Naive thymus-derived CD8-positive, alpha-beta T cell (primary cell): Measurements from ENCODE around the gene GCH1. TPM values are rescaled to one million over a fixed set of nuclear protein-coding genes. Genes with fewer than 3 reads are reported as not detected.
"Not testable (repeated sequence)": the region's sequence is repeated elsewhere in the genome, so short reads cannot be mapped to it uniquely, and the experiment has no call there.

Source experiments
- ATAC-seq, 2 donors: fragments of 150-1000 bp; cut with Tn5 transposase in 1 of 2; sonication (Bioruptor Pico), chemical (Tn5 transposase) in 1 of 2; 1 replicate in 1 of 2; 2 replicates in 1 of 2; pipeline ENCODE4 v1.10.0; 2021; ENCODE audit warnings: mild to moderate bottlenecking in 2 of 2, moderate library complexity in 2 of 2
- POLR2A ChIA-PET: fragments of 350-600 bp; sonication (Branson Sonifier 250); formaldehyde crosslinking; loops from one replicate; lab custom pipeline; 2021; ENCODE audit warnings: antibody characterized with exemption; lab: Charles Lee
- DNase-seq, 10 donors: peaks; one replicate each; pipeline versions ENCODE4 v3.0.0 to v3.0.0-alpha.2; 2020 to 2022
- H3K27ac Mint-ChIP-seq, 10 donors: one replicate each; pipeline ENCODE4 v1.8.0; 2020 to 2022; ENCODE audit warnings: mild to moderate bottlenecking in 10 of 10, mixed read lengths in 10 of 10, moderate library complexity in 4 of 10, inconsistent platforms in 1 of 10
- H3K27me3 Mint-ChIP-seq, 5 donors: one replicate each; pipeline ENCODE4 v1.8.0; 2021 to 2022; ENCODE audit warnings: mixed read lengths in 5 of 5
- H3K36me3 Mint-ChIP-seq, 3 donors: one replicate each; pipeline ENCODE4 v1.8.0; 2020 to 2022; ENCODE audit warnings: mixed read lengths in 3 of 3, mild to moderate bottlenecking in 2 of 3, inconsistent platforms in 1 of 3
- H3K4me1 Mint-ChIP-seq, 4 donors: one replicate each; pipeline ENCODE4 v1.8.0; 2021 to 2022; ENCODE audit warnings: mixed read lengths in 4 of 4
- H3K4me3 Mint-ChIP-seq, 10 donors: one replicate each; pipeline ENCODE4 v1.8.0; 2020 to 2022; ENCODE audit warnings: mild to moderate bottlenecking in 10 of 10, mixed read lengths in 10 of 10, moderate library complexity in 6 of 10, inconsistent platforms in 1 of 10
- H3K9me3 Mint-ChIP-seq, 9 donors: one replicate each; pipeline ENCODE4 v1.8.0; 2020 to 2022; ENCODE audit warnings: mixed read lengths in 9 of 9, mild to moderate bottlenecking in 3 of 9, inconsistent platforms in 1 of 9, moderate library complexity in 1 of 9
- polyA plus RNA-seq, 3 donors: library from polyadenylated mRNA; unstranded; fragments of 300-500 nt; fragmentation: Illumina TruSeq; gene quantifications; one replicate each; pipeline ENCODE4 v1.2.3, GENCODE V29; 2021
- total RNA-seq, 8 experiments: library from RNA in 2 of 8; stranded (reverse) in 2 of 8; gene quantifications; one replicate each; pipeline ENCODE4 v1.2.3 and lab custom pipeline; 2021 to 2026

GCH1 gene
- total and polyA plus RNA-seq, 5 experiments from 2014 or later: 22.3 to 29.4 (median 24.3) TPM

DNA sequence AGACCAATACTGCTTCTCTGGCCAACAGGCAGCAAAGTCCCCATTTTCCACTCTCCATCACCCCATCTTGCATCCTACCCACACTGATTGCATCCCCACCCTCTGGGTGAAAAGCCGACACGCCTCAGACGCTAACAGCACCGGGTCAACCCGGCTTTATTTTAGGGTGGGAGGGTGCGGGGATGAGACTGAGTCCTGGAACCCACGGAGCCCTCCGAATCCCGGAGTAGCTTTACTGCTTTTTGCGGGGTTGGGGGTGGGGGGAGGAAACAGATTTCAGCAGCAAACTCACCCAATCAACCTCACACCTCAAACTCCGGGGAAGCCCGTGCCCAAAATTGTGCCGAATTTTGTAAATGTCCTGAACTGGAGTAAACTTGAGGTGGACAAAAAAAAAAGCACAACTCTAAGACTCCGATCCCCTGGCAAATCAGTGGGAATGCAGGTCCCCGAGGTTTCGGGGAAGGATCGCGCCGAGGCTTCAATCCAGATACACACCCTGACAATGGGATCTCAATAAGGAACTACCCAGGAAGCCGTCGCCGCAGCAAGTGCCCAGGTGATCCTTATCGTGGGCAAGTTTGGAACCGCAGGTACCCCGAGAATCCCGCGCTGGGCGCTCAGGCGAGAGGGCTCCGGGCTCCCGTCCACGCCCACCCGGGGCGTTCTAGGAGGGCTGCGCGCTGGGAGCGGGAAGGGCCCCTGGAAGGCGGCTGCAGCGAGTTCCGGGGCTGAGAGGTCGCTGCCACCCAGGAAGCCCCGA, 1.1 kb downstream of the GCH1 start:
- Mint-ChIP-seq H3K27ac (peak overlapping the region; percentile 34 to 94 (median 88)), H3K36me3 (peaks cover 0 to 2% (median 0%) of the 10 kb centered on the region in 3 donors), H3K9me3 (no peaks in the 10 kb centered on the region), H3K4me1 (peaks cover 10 to 33% (median 23%) of the 10 kb centered on the region in 4 donors), H3K4me3 (peak overlapping the region; percentile 81 to 93 (median 88)), H3K27me3 (no peaks in the 10 kb centered on the region)
- POLR2A ChIA-PET: interaction anchor here (0.6 to 3.3 kb wide), 10 partner anchors 13 to 1217 kb away, joined by 3 to 18 read pairs (median 3); partner anchors contain the start of gene PELI2
- ATAC-seq (no peak), DNase-seq (peak in 3 of 10 donors; percentile 4 to 13 (median 9))

DNA sequence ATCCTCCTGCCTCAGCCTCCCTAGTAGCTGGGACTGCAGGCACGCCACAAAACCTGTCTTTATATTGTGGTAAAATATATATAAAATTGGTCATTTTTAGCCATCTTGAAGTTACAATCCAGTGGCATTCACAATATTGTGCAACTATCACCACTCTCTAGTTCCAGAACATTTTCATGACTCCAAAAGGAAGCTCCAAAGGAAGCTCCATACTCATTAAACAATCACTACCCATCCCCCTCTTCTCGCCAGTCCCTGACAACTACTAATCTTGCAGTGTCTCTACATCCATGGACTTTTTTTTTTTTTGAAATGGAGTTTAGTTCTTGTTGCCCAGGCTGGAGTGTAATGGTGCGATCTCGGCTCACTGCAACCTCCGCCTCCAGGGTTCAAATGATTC, 3.1 kb downstream of the GCH1 start:
- H3K4me1 Mint-ChIP-seq: peaks cover 15 to 44% (median 32%) of the 10 kb centered on the region in 4 donors
- POLR2A ChIA-PET: interaction anchor here (2.1 kb wide), 1 partner anchor 18 kb away, joined by 6 read pairs; no protein-coding TSS in a partner anchor
- no peak for DNase-seq
- H3K9me3 Mint-ChIP-seq: no peaks in the 10 kb centered on the region
- H3K27me3 Mint-ChIP-seq: no peaks in the 10 kb centered on the region
- H3K36me3 Mint-ChIP-seq: peaks cover 0 to 4% (median 0%) of the 10 kb centered on the region in 3 donors
- peak overlapping the region in 4 of 10 donors; percentile 9 to 63 (median 28) for H3K4me3 Mint-ChIP-seq
- ATAC-seq: no peak
- peak overlapping the region in 4 of 10 donors; percentile 40 to 72 (median 50) for H3K27ac Mint-ChIP-seq

DNA sequence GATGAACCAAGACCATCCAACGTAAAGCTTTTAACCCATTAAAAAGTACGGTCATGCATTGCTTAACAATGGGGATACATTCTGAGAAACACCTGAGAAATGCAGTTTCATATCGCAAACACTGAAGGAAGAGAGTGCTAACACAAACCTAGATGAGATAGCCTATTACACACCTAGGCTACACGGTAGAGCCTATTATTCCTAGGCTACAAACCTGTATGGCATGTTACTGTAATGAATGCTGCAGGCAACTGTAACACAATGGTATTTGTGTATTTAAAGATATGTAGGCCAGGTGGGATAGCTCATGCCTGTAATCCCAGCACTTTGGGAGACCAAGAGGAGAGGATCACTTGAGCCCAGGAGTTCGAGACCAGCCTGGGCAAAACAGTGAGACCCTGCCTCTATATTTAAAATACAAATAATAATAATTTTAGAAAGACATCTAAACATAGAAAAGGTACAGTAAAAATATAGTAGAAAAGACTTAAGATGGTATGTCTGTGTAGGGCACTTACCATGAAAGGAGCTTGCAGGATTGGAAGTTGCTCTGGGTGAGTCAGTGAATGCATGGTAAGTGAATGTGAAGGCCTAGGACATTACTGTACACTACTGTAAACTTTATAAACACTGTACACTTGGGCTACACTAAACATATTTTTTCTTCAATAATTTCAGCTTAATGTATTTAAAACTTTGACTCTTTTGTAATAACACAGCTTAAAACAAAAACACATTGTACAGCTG, 4.6 kb downstream of the GCH1 start:
- not testable (repeated sequence) for H3K36me3 Mint-ChIP-seq, ATAC-seq, DNase-seq, H3K4me3 Mint-ChIP-seq, H3K9me3 Mint-ChIP-seq, H3K27me3 Mint-ChIP-seq
- peak overlapping the region in 4 of 10 donors; percentile 11 to 45 (median 24) for H3K27ac Mint-ChIP-seq
- POLR2A ChIA-PET: interaction anchor here (2.1 kb wide), 1 partner anchor 16 kb away, joined by 6 read pairs; no protein-coding TSS in a partner anchor
- H3K4me1 Mint-ChIP-seq: peaks cover 17 to 49% (median 41%) of the 10 kb centered on the region in 4 donors

DNA sequence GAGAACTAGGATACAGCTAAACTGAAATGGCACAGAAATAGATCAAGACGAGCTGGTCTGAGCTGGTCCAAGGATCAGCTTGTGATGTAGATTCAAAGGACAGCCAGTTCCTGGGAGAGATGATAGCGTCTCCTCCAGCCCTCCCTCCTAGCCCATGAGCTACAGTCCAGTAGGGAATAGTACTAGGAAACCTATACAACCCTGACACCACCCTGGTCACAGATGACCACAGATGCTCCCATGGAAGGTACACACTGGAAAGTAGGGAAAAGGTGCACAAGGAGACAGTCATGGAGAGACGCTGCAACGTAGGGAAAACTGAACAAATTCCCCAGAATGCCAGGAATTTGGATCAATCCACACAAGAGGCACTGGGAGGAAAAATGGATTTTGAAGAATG, 6.9 kb downstream of the GCH1 start:
- H3K4me3 Mint-ChIP-seq: no peak overlapping the region
- no peaks in the 10 kb centered on the region for H3K27me3 Mint-ChIP-seq
- no peaks in the 10 kb centered on the region for H3K9me3 Mint-ChIP-seq
- DNase-seq (no peak), ATAC-seq (no peak)
- H3K36me3 Mint-ChIP-seq: peaks cover 0 to 4% (median 0%) of the 10 kb centered on the region in 3 donors
- peaks cover 18 to 55% (median 41%) of the 10 kb centered on the region in 4 donors for H3K4me1 Mint-ChIP-seq
- H3K27ac Mint-ChIP-seq: peak overlapping the region in 3 of 10 donors; percentile 20 to 75 (median 37)
- POLR2A ChIA-PET: no interaction called here

DNA sequence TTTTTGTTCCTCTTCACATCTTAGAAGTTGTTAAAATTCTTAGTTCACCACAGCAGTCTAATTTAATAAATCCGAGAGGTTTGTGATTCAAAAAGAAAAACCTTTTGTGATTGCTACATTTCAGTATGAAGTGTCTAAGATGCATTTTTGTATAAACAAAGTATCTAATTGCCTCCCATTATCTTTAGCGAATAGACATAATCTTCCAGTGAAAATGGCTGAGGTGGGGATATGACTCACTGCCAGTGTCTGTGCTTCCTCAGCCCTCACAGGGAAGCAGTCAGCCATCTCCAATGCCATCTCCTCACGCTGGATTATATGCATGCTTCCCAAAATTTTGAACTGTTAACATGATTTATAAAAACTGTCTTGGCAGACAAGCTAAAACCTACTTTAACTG, 7.6 kb downstream of the GCH1 start:
- POLR2A ChIA-PET: no interaction called here
- Mint-ChIP-seq H3K27me3 (no peaks in the 10 kb centered on the region), H3K27ac (peak overlapping the region in 3 of 10 donors; percentile 37 to 70 (median 39)), H3K9me3 (no peaks in the 10 kb centered on the region), H3K4me3 (no peak overlapping the region), H3K36me3 (peaks cover 0 to 4% (median 0%) of the 10 kb centered on the region in 3 donors), H3K4me1 (peaks cover 16 to 54% (median 37%) of the 10 kb centered on the region in 4 donors)
- DNase-seq: no peak
- no peak for ATAC-seq

DNA sequence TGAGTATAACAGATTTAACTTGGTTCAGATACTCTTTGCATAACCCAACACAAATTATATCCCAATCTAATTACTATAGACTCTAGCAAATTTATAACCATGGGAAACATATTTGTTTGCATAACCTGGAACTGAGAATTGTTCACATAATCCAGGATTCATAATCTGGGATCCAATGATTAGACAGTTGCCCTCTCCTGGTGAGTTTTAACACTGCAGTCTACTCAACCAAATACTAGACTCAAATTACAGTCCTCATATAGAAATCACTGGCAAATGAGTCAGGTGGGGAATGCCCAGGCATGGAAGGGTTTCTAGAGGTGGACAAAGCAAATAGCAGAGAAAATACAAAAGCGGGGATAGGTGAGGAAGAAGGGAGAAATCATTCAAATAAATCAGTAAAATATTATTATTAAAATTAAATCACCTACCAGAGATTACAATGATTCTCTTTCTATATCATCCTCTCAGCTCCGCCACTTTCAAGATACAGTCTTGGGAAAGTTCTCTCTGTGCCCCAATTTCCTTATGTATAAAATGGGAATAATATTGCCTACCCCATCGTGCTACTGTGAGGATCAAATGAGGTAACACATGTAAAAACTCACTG, 9.4 kb downstream of the GCH1 start:
- ATAC-seq: peak; percentile 68 to 73
- Mint-ChIP-seq H3K27ac (peak overlapping the region in 1 of 10 donors; percentile 45), H3K36me3 (peaks cover 0 to 3% (median 0%) of the 10 kb centered on the region in 3 donors), H3K4me3 (no peak overlapping the region), H3K9me3 (no peaks in the 10 kb centered on the region), H3K4me1 (peaks cover 22 to 56% (median 45%) of the 10 kb centered on the region in 4 donors), H3K27me3 (no peaks in the 10 kb centered on the region)
- POLR2A ChIA-PET: interaction anchor here (0.7 to 1.5 kb wide), 2 partner anchors 10 to 11 kb away, joined by 3 to 6 read pairs; partner anchors contain the start of gene GCH1
- peak in 5 of 10 donors; percentile 5 to 39 (median 28) for DNase-seq

DNA sequence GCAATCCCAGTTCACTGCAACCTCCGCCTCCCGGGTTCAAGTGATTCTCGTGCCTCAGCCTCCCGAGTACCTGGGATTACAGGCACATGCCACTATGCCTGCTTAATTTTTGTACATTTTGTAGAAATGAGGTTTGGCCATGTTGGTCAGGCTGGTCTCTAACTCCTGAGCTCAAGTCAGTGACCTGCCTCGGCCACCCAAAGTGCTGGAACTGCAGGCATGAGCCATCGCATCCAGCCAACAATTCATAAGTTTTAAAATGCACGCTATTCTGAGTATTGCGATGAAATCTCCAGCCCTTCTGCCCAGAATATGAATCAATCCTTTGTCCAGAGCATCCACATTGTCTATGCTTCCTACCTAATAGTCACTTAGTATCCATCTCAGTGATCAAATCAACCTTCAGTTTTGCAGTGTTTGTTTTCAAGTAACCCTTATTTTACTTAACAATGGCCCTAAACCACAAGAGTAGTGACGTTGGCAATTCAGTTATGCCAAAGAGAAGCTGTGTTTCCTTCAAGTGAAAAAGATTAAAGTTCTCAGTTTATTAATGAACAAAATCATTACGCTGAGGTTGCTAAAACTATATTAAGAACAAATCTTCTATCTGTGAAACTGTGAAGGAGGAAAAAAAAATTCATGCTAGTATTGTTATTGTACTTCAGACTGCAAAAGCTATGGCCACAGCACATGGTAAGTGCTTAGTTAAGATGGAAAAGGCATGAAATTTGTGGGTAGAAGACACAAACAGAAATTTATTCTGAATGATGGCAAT, 11.0 kb downstream of the GCH1 start:
- H3K9me3 Mint-ChIP-seq: no peaks in the 10 kb centered on the region
- ATAC-seq: no peak
- POLR2A ChIA-PET: interaction anchor here (1.1 kb wide), 1 partner anchor 21 kb away, joined by 5 read pairs; no protein-coding TSS in a partner anchor
- peaks cover 0 to 3% (median 0%) of the 10 kb centered on the region in 3 donors for H3K36me3 Mint-ChIP-seq
- DNase-seq: no peak
- H3K27me3 Mint-ChIP-seq: no peaks in the 10 kb centered on the region
- H3K27ac Mint-ChIP-seq: no peak overlapping the region
- no peak overlapping the region for H3K4me3 Mint-ChIP-seq
- peaks cover 19 to 64% (median 49%) of the 10 kb centered on the region in 4 donors for H3K4me1 Mint-ChIP-seq

DNA sequence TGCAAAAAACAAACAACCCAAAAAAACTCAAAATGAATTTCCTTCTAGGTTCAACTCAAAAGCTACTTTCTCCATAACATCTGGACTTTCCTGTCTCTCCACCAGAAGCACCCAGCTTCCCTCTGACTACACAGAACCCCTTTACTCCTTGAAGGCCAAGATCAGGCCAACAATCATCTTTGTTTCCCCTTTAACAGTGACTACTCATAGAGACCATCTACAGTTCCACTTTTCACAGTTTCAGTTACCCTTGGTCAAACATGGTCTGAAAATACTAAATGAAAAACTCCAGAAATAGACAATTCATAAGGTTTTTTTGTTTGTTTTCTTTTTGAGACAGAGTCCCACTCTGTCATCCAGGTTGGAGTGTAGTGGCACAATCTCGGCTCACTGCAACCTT, 11.8 kb downstream of the GCH1 start:
- H3K36me3 Mint-ChIP-seq: peaks cover 0 to 3% (median 0%) of the 10 kb centered on the region in 3 donors
- ATAC-seq (no peak), DNase-seq (no peak)
- no peak overlapping the region for H3K4me3 Mint-ChIP-seq
- H3K9me3 Mint-ChIP-seq: no peaks in the 10 kb centered on the region
- peak overlapping the region in 6 of 10 donors; percentile 14 to 64 (median 24) for H3K27ac Mint-ChIP-seq
- no peaks in the 10 kb centered on the region for H3K27me3 Mint-ChIP-seq
- POLR2A ChIA-PET: no interaction called here
- H3K4me1 Mint-ChIP-seq: peaks cover 21 to 66% (median 50%) of the 10 kb centered on the region in 4 donors

DNA sequence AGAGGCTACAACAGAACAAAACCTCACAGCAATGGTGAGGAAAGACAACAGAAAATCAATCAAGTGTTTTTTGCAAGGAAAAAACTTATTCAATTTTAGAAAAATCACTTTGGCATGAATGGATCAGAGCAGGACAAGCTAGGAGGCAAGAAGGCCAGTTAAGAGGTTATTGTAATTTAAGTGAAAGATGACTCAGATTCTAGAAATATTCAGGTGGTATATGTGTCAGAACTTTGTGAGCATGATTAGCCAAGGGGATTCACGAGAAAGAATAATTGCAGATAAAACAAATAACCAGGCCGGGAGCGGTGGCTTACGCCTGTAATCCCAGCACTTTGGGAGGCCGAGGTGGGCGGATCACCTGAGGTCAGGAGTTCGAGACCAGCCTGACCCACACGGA, 12.7 kb downstream of the GCH1 start:
- Mint-ChIP-seq H3K36me3 (no peaks in the 10 kb centered on the region), H3K4me1 (peaks cover 16 to 64% (median 47%) of the 10 kb centered on the region in 4 donors), H3K27me3 (no peaks in the 10 kb centered on the region), H3K9me3 (no peaks in the 10 kb centered on the region), H3K27ac (peak overlapping the region in 2 of 10 donors; percentile 13 to 48), H3K4me3 (no peak overlapping the region)
- no peak for DNase-seq
- POLR2A ChIA-PET: no interaction called here
- no peak for ATAC-seq

DNA sequence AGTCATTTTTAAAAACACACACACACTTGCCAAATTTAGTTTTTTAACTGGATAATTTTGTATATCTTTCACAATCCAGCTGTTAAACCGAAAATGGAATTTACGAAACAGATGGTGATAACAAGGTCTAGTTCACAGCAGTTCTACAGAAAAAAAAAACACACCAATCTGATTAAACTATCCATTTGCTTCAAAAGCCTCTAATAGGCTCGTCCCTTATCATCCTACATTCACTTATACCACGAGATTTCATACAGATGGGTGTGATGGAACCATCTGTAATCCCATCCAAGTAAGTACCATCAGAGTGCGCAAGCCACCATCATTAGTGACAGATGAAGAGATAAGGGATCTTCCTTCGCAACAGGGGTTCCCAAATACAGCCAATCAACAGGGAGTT, 20.1 kb downstream of the GCH1 start:
- peaks cover 0 to 2% (median 0%) of the 10 kb centered on the region in 3 donors for H3K36me3 Mint-ChIP-seq
- POLR2A ChIA-PET: interaction anchor here (0.5 to 2.2 kb wide), 5 partner anchors 10 to 20 kb away, joined by 3 to 18 read pairs (median 6); partner anchors contain the start of gene GCH1
- no peak for DNase-seq

DNA sequence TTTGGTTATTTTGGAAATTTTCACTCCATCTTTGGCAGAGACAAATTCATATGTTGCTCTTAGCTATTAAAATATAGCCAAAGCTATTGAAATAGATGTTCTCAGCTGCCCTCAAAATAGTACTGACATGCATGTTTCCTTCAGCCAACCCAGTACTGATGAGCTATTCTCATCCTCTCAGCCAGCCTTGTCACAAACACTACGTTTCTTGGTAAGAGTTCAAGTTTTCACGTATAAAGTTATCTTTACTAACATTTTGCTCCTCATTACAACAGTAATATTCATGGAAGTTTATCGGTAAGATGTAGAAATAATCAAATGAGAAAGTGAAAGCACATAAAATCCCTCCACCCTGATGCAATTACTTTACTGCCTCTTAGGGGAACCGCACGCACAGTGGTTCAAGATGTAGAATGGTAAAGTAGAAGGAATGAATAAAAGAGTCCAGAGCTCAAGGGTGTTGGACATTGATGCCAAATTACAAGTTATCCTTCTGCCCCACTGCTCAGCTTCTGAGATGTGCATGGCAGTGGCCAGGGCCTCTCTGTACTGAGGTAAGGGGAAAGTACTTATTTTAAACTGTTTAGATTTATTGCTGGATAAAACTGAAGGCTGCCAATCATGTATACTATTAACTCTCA, 20.7 kb downstream of the GCH1 start:
- peak overlapping the region; percentile 90 to 99 (median 96) for H3K27ac Mint-ChIP-seq
- no peaks in the 10 kb centered on the region for H3K27me3 Mint-ChIP-seq
- peaks cover 10 to 56% (median 49%) of the 10 kb centered on the region in 4 donors for H3K4me1 Mint-ChIP-seq

More for the DNA sequence above, 20.1 kb downstream of the GCH1 start:
- ATAC-seq: no peak
- peaks cover 10 to 57% (median 48%) of the 10 kb centered on the region in 4 donors for H3K4me1 Mint-ChIP-seq
- peak overlapping the region in 6 of 10 donors; percentile 1 to 96 (median 92) for H3K4me3 Mint-ChIP-seq
- H3K27me3 Mint-ChIP-seq: no peaks in the 10 kb centered on the region
- peak overlapping the region; percentile 90 to 99 (median 96) for H3K27ac Mint-ChIP-seq
- H3K9me3 Mint-ChIP-seq: no peaks in the 10 kb centered on the region

More for the DNA sequence above, 20.7 kb downstream of the GCH1 start:
- Mint-ChIP-seq H3K9me3 (no peaks in the 10 kb centered on the region), H3K4me3 (peak overlapping the region; percentile 82 to 96 (median 92)), H3K36me3 (peaks cover 0 to 2% (median 0%) of the 10 kb centered on the region in 3 donors)
- POLR2A ChIA-PET: interaction anchor here (1.1 to 2.2 kb wide), 6 partner anchors 11 to 372 kb away, joined by 3 to 18 read pairs (median 6); partner anchors contain the start of genes CGRRF1 and GCH1
- ATAC-seq (peak; percentile 65 to 71), DNase-seq (peak in 2 of 10 donors; percentile 46 to 47)
